22Rv1 (cell line): ENCODE results near the gene XPNPEP3.
A peak's percentile ranks its signal among the peaks of the same experiment; 100 is the strongest.

Experiments used
- H3K27ac ChIP-seq: fragments of 450-650 bp; 2 replicates; pipeline ENCODE4 v1.5.1; 2017
- ZFX ChIP-seq: fragments of 450-650 bp; IDR thresholded peaks from 2 replicates; pipeline ENCODE4 v1.6.1; 2017; ENCODE audit warnings: antibody characterized with exemption, borderline replicate concordance
- TF ChIP-seq, protein P1 (sequence below): fragments of 450-650 bp; IDR thresholded peaks from 2 replicates; pipeline ENCODE4 v1.5.1; 2017; ENCODE audit warnings: mild to moderate bottlenecking

The XPNPEP3 gene

DNA sequence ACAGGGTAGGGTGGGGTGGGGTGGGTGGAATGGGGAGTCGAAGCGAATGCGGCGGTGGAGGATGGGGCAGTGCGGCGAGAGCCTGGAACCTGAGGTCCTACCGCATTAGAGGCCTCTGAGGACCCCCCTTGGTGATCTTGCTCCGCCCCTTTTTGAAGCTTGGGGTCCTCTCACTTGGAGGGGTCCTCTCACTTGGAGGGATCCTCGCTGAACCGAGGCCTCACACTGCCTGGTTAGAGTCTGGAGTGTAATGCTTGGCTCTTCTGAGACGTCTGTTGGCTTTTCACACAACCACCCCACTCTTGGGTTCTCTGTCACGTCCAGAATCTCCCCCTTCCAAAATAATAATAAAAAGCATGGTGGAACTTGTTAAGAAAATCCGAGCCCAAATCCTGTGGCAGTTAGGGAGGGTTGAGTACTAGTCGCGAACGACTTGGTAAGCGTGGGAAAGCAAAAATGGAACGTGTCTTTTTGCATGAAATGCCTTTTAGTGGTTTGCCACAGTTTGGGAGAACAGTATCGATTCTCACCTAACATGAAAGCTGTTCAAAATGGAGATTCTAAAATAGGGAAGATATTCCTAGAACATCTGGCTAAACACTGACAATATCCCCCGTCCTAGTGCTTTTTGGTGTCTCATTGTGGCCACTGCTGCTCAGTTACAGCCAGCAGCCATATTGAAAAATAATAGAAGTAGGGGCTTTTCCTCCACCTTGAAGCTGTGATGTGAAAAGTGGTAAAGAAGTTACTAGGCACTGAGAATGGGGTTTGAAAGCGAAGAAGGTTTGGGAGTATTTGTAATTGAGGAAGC is 95.1 kb downstream of the XPNPEP3 start:
- no peak for TF ChIP-seq ZFX
- TF ChIP-seq, protein P1, sequence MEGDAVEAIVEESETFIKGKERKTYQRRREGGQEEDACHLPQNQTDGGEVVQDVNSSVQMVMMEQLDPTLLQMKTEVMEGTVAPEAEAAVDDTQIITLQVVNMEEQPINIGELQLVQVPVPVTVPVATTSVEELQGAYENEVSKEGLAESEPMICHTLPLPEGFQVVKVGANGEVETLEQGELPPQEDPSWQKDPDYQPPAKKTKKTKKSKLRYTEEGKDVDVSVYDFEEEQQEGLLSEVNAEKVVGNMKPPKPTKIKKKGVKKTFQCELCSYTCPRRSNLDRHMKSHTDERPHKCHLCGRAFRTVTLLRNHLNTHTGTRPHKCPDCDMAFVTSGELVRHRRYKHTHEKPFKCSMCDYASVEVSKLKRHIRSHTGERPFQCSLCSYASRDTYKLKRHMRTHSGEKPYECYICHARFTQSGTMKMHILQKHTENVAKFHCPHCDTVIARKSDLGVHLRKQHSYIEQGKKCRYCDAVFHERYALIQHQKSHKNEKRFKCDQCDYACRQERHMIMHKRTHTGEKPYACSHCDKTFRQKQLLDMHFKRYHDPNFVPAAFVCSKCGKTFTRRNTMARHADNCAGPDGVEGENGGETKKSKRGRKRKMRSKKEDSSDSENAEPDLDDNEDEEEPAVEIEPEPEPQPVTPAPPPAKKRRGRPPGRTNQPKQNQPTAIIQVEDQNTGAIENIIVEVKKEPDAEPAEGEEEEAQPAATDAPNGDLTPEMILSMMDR = no peak
- H3K27ac ChIP-seq = peak overlapping the region; percentile 80

DNA sequence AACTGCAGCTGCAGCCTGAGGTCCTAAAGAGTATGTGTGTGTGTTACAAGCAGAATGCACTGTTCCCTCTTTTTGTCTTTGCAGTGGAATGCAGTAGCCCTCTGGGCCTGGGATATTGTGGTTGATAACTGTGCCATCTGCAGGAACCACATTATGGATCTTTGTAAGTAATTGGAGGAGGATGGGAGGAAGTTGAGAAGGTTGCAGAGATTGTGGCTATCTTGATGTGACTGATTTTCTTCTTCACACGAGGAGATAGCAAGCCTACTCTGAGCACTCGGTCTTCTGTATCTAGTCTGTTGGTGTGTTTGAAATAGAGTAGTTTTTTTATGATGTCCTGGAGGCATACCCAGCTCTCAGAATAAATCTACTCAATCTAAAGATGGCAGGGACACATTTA is 96.5 kb downstream of the XPNPEP3 start:
- no peak overlapping the region for H3K27ac ChIP-seq
- TF ChIP-seq, protein P1 = no peak
- no peak for TF ChIP-seq ZFX

DNA sequence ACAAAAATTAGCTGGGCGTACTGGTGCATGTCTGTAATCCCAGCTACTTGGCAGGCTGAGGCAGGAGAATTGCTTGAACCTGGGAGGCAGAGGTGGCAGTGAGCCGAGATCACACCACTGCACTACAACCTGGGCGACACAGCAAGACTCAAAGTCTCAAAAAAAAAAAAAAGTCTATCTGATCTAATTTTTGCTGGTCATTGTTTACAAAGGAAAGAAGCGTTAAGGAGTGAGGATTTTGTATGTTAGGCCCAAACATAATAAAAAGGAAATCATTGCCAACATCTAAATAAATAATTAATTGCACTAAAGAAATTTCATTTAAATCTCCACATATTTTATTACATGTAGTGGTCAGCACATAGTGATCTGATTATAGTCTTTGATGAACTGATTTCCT is 97.2 kb downstream of the XPNPEP3 start:
- no peak overlapping the region for H3K27ac ChIP-seq
- TF ChIP-seq ZFX = no peak
- TF ChIP-seq, protein P1 = no peak

DNA sequence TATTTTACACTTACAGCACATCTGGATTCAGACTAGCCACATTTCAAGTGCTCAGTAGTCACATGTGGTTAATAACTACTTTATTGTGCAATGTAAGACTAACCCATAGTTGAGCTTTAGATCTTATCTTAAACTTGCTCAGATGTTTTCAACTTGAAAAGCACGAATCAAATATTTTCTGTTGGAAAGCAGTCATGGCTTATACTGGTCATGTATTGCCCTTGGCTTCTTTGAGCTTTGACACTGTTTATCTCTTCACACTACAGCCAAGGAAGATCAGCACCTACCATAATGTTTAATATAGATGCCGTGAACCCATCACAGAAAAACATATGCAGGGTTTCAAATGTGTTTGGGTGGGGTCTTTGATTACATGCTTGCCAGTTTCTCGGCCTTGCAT is 98.6 kb downstream of the XPNPEP3 start:
- H3K27ac ChIP-seq = no peak overlapping the region
- TF ChIP-seq ZFX = no peak
- TF ChIP-seq, protein P1 = no peak

DNA sequence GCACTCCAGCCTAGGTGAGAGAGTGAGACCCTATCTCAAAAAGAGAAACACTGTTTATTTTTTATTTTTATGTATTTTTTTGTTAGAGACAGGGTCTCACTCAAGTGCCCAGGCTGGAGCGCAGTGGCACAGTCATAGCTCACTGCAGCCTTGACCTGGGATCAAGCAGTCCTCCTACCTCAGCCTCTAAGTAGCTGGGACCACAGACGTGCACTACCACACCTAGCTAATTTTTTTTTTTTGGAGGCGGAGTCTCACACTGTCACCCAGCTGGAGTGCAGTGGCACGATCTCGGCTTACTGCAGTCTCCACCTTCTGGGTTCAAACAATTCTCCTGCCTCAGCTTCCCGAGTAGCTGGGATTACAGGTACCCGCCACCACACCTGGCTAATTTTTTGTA is 100.7 kb downstream of the XPNPEP3 start:
- H3K27ac ChIP-seq = no peak overlapping the region
- TF ChIP-seq ZFX = no peak
- TF ChIP-seq, protein P1 = no peak

DNA sequence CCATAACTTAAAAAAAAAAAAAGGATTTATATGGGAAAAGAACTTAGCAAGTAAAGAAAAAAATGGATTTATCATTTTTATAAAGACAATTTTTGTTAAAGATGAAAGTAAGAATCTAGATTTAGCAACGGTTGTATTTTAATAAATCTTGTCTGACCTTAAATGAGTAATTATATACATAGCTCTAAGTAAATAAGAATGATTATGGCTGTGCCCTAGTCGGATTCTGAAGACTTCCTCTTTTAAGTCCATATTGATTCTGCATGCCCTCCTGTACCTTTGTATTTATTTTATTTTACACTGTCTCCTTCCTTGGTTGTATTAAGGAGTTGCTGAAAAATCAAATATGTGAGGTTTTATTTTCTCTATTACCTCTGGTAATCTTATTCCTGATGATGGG is 101.4 kb downstream of the XPNPEP3 start:
- TF ChIP-seq, protein P1 = no peak
- no peak for TF ChIP-seq ZFX
- no peak overlapping the region for H3K27ac ChIP-seq

DNA sequence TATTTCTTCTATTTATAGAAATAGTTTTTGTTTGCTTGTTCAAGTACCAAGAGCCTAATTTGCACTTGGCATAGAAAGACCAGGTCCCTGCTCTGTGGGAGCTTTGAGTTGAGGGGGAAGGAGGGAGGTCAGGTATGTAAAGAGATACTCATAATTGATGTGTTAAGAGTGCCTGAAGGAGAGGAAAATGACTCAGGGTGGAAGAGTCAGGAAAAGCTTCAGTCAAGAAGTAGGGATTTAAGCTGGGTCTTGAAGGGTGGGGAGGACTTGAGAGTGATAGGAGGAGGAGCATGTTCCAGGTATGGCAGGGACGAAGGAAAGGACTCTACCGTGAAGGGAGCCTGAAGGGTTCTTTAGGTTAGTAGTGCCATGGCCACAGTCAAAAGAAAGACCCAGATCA is 103.2 kb downstream of the XPNPEP3 start:
- no peak overlapping the region for H3K27ac ChIP-seq
- TF ChIP-seq, protein P1 = no peak
- TF ChIP-seq ZFX = no peak
